Transverse colon (tissue), 4 donors: ENCODE data around the gene TRIM44.

Experiments
- EP300 ChIP-seq: sonication (generic); formaldehyde crosslinking; IDR thresholded peaks from one replicate; pipeline ENCODE4 v1.6.1; 2017; ENCODE audit warnings: antibody characterized with exemption, low read depth
- POLR2A ChIP-seq: fragments of 450-650 bp; IDR thresholded peaks from one replicate; pipeline ENCODE4 v1.6.1; 2016; ENCODE audit warnings: antibody characterized with exemption, mild to moderate bottlenecking, moderate library complexity
- POLR2AphosphoS5 ChIP-seq, 3 donors: sonication (generic); formaldehyde crosslinking; IDR thresholded peaks; one replicate each; pipeline ENCODE4 v1.6.1; 2016; ENCODE audit warnings: antibody characterized with exemption in 3 of 3
- TF ChIP-seq, protein P1 (sequence below), 5 experiments: fragments of 200-600 bp in 3 of 5; fragments of 450-650 bp in 2 of 5; sonication (generic) in 3 of 5; IDR thresholded peaks; 1 replicate in 2 of 5; 2 replicates in 3 of 5; pipeline ENCODE4 v1.5.1; 2016 to 2017; ENCODE audit warnings: antibody characterized with exemption in 5 of 5, inconsistent platforms in 3 of 5, mild to moderate bottlenecking in 2 of 5, moderate library complexity in 1 of 5

- TF ChIP-seq POLR2A (no peak), EP300 (no peak), POLR2AphosphoS5 (IDR thresholded peaks at IDR 0.05) (no peak)
- TF ChIP-seq, protein P1, sequence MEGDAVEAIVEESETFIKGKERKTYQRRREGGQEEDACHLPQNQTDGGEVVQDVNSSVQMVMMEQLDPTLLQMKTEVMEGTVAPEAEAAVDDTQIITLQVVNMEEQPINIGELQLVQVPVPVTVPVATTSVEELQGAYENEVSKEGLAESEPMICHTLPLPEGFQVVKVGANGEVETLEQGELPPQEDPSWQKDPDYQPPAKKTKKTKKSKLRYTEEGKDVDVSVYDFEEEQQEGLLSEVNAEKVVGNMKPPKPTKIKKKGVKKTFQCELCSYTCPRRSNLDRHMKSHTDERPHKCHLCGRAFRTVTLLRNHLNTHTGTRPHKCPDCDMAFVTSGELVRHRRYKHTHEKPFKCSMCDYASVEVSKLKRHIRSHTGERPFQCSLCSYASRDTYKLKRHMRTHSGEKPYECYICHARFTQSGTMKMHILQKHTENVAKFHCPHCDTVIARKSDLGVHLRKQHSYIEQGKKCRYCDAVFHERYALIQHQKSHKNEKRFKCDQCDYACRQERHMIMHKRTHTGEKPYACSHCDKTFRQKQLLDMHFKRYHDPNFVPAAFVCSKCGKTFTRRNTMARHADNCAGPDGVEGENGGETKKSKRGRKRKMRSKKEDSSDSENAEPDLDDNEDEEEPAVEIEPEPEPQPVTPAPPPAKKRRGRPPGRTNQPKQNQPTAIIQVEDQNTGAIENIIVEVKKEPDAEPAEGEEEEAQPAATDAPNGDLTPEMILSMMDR (IDR thresholded peaks at IDR 0.05), result no peak
These were observed 118.6 kb downstream of the TRIM44 start for GRCh38 chr11:35780951-35781860.
